HG03280 (cell line): ENCODE data around the gene TRAF5.

ENCODE experiments used
- ATAC-seq: cut with Tn5 transposase; IDR thresholded peaks from one replicate; pipeline ENCODE4 v1.9.1; 2021; ENCODE audit warnings: mild to moderate bottlenecking, moderate library complexity; ENCODE audit not compliant: unreplicated experiment

TRAF5 gene

DNA sequence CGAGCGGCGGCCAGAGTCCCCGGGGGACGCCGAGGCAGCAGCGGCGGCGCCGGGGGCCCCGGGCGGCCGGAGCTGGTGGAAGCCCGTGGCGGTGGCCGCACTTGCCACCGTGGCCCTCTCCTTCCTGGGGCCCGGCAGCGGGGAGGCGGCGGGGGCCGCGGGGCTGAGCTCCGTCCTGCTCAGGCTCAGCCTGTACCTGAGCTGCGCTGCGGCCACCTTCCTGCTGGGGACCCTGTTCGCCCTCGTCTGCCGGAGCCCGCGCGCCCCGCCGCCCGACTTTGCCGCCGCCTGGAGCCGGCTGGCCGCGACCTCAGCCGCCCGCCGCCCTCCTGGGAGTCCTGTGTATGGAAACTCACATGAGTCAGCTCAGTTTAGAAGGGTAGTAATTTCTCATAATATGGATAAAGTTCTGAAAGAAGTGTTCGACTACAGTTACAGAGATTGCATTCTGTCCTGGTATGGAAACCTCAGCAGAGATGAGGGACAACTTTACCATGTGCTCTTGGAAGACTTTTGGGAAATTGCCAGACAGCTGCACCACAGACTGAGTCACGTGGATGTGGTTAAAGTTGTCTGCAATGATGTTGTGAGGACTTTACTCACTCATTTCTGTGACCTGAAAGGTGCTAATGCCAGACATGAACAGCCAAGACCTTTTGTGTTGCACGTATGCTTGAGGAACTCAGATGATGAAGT lies 90.1 kb downstream of the TRAF5 start:
- ATAC-seq = peak; percentile 67

GRCh38 chr1:211420389-211420788 lies 93.8 kb downstream of the TRAF5 start:
- no peak for ATAC-seq

DNA sequence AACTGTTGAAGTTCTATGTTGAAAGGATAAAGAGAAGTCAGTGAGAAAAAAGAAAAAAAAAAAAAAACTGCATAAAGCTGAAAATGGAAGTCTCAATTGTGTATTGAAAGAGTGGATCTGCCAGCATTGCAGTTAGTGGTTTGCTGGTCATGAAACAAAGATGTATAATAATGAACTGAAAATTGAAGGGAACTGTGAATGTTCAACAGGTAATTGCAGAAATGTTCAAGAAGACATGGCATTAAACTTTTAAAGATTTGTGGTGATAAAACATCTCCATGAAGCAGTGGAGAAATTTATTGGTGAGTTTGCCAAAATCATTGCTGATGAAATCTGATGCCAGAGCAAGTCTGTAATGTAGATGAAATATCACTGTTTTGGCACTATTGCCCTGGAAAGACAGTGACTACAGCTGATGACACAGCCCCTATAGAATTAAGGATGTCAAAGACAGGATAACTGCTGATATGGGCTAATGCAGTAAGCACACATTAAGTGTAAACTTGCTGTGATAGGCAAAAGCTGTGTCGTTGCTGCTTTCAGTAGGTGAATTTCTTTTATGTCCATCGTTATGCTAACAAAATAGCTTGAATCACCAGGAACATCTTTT lies 94.3 kb downstream of the TRAF5 start:
- no peak for ATAC-seq

GRCh38 chr1:211424018-211424417 lies 97.4 kb downstream of the TRAF5 start:
- ATAC-seq = no peak
